Rectal smooth muscle tissue (tissue), 1 donor: ENCODE results near the gene FREM2.
A peak's percentile ranks its signal among the peaks of the same experiment; 100 is the strongest.

Experiments used
- H3K27ac ChIP-seq: one replicate; pipeline ENCODE4 v1.7.0; 2013; ENCODE audit warnings: low read depth, low read length, inconsistent platforms
- H3K27me3 ChIP-seq: one replicate; pipeline ENCODE4 v1.7.0; 2013; ENCODE audit warnings: low read length; ENCODE audit not compliant: control insufficient read depth, insufficient read depth
- H3K36me3 ChIP-seq: one replicate; pipeline ENCODE4 v1.7.0; 2013; ENCODE audit warnings: low read length; ENCODE audit not compliant: control insufficient read depth, insufficient read depth
- H3K4me1 ChIP-seq: one replicate; pipeline ENCODE4 v1.7.0; 2013; ENCODE audit warnings: low read length; ENCODE audit not compliant: control insufficient read depth, insufficient read depth
- H3K4me3 ChIP-seq: one replicate; pipeline ENCODE4 v1.7.0; 2013; ENCODE audit warnings: low read length
- H3K9ac ChIP-seq: one replicate; pipeline ENCODE4 v1.7.0; 2013; ENCODE audit warnings: low read length

Gene FREM2

GRCh38 chr13:38669234-38669964 lies 17.5 kb upstream of the FREM2 start:
- H3K4me1 ChIP-seq = peaks cover 3% of the 10 kb centered on the region

GRCh38 chr13:38670627-38671026 lies 16.2 kb upstream of the FREM2 start:
- H3K27me3 ChIP-seq = no peaks in the 10 kb centered on the region
- H3K9ac ChIP-seq = no peak overlapping the region
- no peaks in the 10 kb centered on the region for H3K36me3 ChIP-seq
- no peak overlapping the region for H3K27ac ChIP-seq
- peaks cover 3% of the 10 kb centered on the region for H3K4me1 ChIP-seq
- no peak overlapping the region for H3K4me3 ChIP-seq

More at GRCh38 chr13:38669234-38669964, 17.5 kb upstream of the FREM2 start:
- Histone ChIP-seq H3K27me3 (no peaks in the 10 kb centered on the region), H3K27ac (no peak overlapping the region), H3K36me3 (no peaks in the 10 kb centered on the region), H3K4me3 (no peak overlapping the region), H3K9ac (no peak overlapping the region)

GRCh38 chr13:38671980-38672379 lies 14.9 kb upstream of the FREM2 start:
- Histone ChIP-seq H3K9ac (no peak overlapping the region), H3K4me3 (no peak overlapping the region), H3K27ac (no peak overlapping the region), H3K36me3 (no peaks in the 10 kb centered on the region), H3K27me3 (no peaks in the 10 kb centered on the region), H3K4me1 (peaks cover 3% of the 10 kb centered on the region)

DNA sequence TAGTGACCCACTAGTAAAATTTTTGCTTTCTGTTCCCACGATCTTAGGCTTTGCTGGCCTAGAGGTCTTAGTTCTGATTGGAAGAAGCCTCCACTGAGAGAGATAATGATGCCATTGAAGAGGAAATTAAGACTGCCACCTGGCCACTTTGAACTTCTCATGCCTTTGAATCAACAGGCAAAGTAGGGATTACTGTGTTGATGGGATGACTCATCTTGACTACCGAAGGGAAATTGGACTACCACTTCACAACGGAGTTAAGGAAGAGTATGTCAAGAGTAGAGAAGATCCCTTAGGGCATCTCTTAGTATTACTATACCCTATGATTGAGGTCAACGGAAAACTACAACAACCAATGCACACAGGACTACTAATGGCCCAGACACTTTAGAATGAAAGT lies 12.7 kb upstream of the FREM2 start:
- H3K36me3 ChIP-seq = no peaks in the 10 kb centered on the region
- H3K9ac ChIP-seq = no peak overlapping the region
- H3K4me3 ChIP-seq = no peak overlapping the region
- no peak overlapping the region for H3K27ac ChIP-seq
- no peaks in the 10 kb centered on the region for H3K27me3 ChIP-seq
- H3K4me1 ChIP-seq = peaks cover 3% of the 10 kb centered on the region

GRCh38 chr13:38680912-38681311 lies 6.0 kb upstream of the FREM2 start:
- H3K4me3 ChIP-seq = no peak overlapping the region
- no peak overlapping the region for H3K9ac ChIP-seq
- H3K4me1 ChIP-seq = no peaks in the 10 kb centered on the region
- H3K27ac ChIP-seq = no peak overlapping the region
- H3K27me3 ChIP-seq = no peaks in the 10 kb centered on the region
- no peaks in the 10 kb centered on the region for H3K36me3 ChIP-seq

DNA sequence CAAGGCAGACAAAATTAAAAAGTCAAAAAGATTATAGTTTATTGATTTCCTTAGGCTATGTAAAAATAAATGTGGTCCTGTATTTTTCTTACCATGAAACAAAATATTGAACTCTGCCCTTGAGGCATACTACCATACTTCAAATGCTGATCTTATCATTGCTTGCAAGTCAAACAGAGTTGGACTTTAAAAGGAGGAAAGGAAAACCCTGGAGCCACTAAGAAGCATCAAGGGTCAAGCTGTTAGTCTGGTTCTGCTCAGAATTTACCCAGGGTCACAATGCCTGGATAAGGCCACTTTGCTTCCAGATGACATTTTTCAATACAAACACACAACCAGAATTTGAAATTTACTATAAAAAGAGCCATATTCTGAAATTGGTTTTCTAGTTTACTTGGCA lies 2.2 kb upstream of the FREM2 start:
- Histone ChIP-seq H3K9ac (no peak overlapping the region), H3K27ac (no peak overlapping the region), H3K27me3 (no peaks in the 10 kb centered on the region), H3K4me3 (no peak overlapping the region), H3K36me3 (no peaks in the 10 kb centered on the region), H3K4me1 (no peaks in the 10 kb centered on the region)

GRCh38 chr13:38685431-38685830 lies 1.4 kb upstream of the FREM2 start:
- Histone ChIP-seq H3K4me3 (no peak overlapping the region), H3K36me3 (no peaks in the 10 kb centered on the region), H3K27me3 (no peaks in the 10 kb centered on the region), H3K27ac (no peak overlapping the region), H3K4me1 (no peaks in the 10 kb centered on the region), H3K9ac (no peak overlapping the region)

DNA sequence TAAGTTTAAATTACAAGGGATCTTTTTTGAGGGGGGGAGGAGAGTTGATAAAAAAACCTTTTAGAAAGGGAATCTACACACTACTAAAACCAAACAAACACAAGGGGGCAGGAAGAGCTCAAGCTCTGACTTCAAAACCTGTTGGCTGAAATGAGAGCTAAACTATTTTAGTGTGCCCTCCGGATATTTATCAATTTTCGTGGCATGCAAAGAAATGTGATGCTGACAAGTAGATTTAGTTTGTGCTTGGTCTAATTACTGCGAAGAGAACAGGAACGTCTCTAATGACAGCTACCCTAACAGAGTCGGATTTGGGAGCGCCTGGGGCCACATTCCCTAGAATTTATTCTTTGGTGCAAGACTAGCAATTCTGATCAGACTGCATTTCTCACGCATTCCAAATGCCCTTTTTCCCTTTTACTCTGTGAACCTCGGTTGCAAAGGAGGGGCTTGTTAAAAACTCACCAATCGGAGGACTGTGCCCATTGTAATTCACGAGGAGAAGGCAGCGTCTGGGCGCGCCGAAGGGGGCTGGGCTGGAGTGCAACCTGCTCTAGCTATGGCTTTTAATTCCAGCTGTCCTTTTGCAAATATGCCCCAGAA lies 802 bp upstream of the FREM2 start:
- H3K4me3 ChIP-seq = peak overlapping the region; percentile 67
- H3K9ac ChIP-seq = no peak overlapping the region
- H3K27ac ChIP-seq = no peak overlapping the region
- no peaks in the 10 kb centered on the region for H3K4me1 ChIP-seq
- H3K27me3 ChIP-seq = no peaks in the 10 kb centered on the region
- H3K36me3 ChIP-seq = no peaks in the 10 kb centered on the region

DNA sequence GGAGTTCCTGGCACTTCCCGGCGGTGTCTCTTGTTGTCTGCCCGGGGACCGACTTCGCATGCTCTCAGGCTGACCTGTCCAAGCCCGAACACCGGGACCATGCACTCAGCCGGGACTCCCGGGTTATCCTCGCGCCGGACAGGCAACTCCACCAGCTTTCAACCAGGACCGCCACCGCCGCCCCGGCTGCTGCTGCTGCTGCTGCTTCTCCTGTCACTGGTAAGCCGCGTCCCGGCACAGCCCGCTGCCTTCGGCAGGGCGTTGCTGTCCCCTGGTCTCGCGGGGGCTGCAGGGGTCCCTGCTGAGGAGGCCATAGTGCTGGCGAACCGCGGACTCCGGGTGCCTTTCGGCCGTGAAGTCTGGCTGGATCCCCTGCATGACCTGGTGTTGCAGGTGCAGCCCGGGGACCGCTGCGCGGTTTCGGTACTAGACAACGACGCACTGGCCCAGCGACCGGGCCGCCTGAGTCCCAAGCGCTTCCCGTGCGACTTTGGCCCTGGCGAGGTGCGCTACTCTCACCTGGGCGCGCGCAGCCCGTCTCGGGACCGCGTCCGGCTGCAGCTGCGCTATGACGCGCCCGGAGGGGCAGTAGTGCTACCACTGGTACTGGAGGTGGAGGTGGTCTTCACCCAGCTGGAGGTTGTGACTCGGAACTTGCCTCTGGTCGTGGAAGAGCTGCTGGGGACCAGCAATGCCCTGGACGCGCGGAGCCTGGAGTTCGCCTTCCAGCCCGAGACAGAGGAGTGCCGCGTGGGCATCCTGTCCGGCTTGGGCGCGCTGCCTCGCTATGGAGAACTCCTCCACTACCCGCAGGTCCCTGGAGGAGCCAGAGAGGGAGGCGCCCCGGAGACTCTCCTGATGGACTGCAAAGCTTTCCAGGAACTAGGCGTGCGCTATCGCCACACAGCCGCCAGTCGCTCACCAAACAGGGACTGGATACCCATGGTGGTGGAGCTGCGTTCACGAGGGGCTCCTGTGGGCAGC lies 661 bp downstream of the FREM2 start:
- Histone ChIP-seq H3K4me1 (no peaks in the 10 kb centered on the region), H3K36me3 (no peaks in the 10 kb centered on the region), H3K27me3 (no peaks in the 10 kb centered on the region), H3K4me3 (peak overlapping the region; percentile 67), H3K9ac (no peak overlapping the region), H3K27ac (no peak overlapping the region)

GRCh38 chr13:38688674-38689073 lies 1.8 kb downstream of the FREM2 start:
- Histone ChIP-seq H3K27me3 (no peaks in the 10 kb centered on the region), H3K9ac (no peak overlapping the region), H3K4me3 (no peak overlapping the region), H3K27ac (no peak overlapping the region), H3K4me1 (no peaks in the 10 kb centered on the region), H3K36me3 (no peaks in the 10 kb centered on the region)

- H3K36me3 ChIP-seq = no peaks in the 10 kb centered on the region
- no peaks in the 10 kb centered on the region for H3K27me3 ChIP-seq
- H3K9ac ChIP-seq = no peak overlapping the region
- H3K4me3 ChIP-seq = no peak overlapping the region
- H3K4me1 ChIP-seq = no peaks in the 10 kb centered on the region
- H3K27ac ChIP-seq = no peak overlapping the region
Observed at GRCh38 chr13:38690231-38690630, 3.4 kb downstream of the FREM2 start.

GRCh38 chr13:38693168-38693567 lies 6.3 kb downstream of the FREM2 start:
- Histone ChIP-seq H3K4me3 (no peak overlapping the region), H3K27me3 (no peaks in the 10 kb centered on the region), H3K27ac (no peak overlapping the region), H3K36me3 (no peaks in the 10 kb centered on the region), H3K9ac (no peak overlapping the region), H3K4me1 (no peaks in the 10 kb centered on the region)
